Sigmoid colon (tissue), 4 donors: ENCODE measurements around the gene THRB.

ENCODE experiments used
- CTCF ChIP-seq, 4 experiments: fragments of 450-650 bp in 3 of 4; fragments of 200-600 bp in 1 of 4; IDR thresholded peaks; one replicate each; pipeline ENCODE4 v1.5.1; 2016 to 2019; ENCODE audit warnings: antibody characterized with exemption in 4 of 4, mild to moderate bottlenecking in 3 of 4, moderate library complexity in 2 of 4
- EP300 ChIP-seq, 4 donors: sonication (generic); formaldehyde crosslinking; IDR thresholded peaks; one replicate each; pipeline ENCODE4 v1.6.1; 2017; ENCODE audit warnings: antibody characterized with exemption in 4 of 4
- POLR2A ChIP-seq, 2 donors: fragments of 450-650 bp; IDR thresholded peaks; one replicate each; pipeline ENCODE4 v1.6.1; 2016; ENCODE audit warnings: antibody characterized with exemption in 2 of 2, mild to moderate bottlenecking in 2 of 2, moderate library complexity in 2 of 2
- POLR2AphosphoS5 ChIP-seq, 4 donors: sonication (generic); formaldehyde crosslinking; IDR thresholded peaks; one replicate each; pipeline ENCODE4 v1.6.1; 2017; ENCODE audit warnings: antibody characterized with exemption in 4 of 4

GRCh38 chr3:24387493-24387892 lies 107.2 kb downstream of the THRB start:
- TF ChIP-seq POLR2AphosphoS5 (IDR thresholded peaks at IDR 0.05) (no peak), CTCF (IDR thresholded peaks at IDR 0.05) (no peak), EP300 (IDR thresholded peaks at IDR 0.05) (no peak), POLR2A (IDR thresholded peaks at IDR 0.05) (no peak)
